GM18508 (cell line): ENCODE results near the gene TDRD7.

ENCODE experiments used
- ATAC-seq: cut with Tn5 transposase; IDR thresholded peaks from one replicate; pipeline ENCODE4 v1.9.1; 2021; ENCODE audit warnings: moderate number of reproducible peaks; ENCODE audit not compliant: insufficient read depth, unreplicated experiment

The TDRD7 gene

GRCh38 chr9:97524424-97524823, 112.5 kb downstream of the TDRD7 start:
- ATAC-seq = no peak

GRCh38 chr9:97525451-97525850, 113.6 kb downstream of the TDRD7 start:
- ATAC-seq = no peak

GRCh38 chr9:97526895-97527575, 115.1 kb downstream of the TDRD7 start:
- ATAC-seq = no peak

- ATAC-seq = no peak
These were observed 116.0 kb downstream of the TDRD7 start for GRCh38 chr9:97527626-97528528.

- no peak for ATAC-seq
These were observed 116.8 kb downstream of the TDRD7 start for GRCh38 chr9:97528529-97529230.

- ATAC-seq = peak; percentile 73
These were observed 117.6 kb downstream of the TDRD7 start for GRCh38 chr9:97529363-97530076.

- ATAC-seq = no peak
These were observed 120.0 kb downstream of the TDRD7 start for GRCh38 chr9:97531888-97532376.

- ATAC-seq = no peak
These were observed 122.3 kb downstream of the TDRD7 start for GRCh38 chr9:97534185-97534584.

- no peak for ATAC-seq
These were observed 123.2 kb downstream of the TDRD7 start for GRCh38 chr9:97534961-97535594.

- no peak for ATAC-seq
These were observed 123.9 kb downstream of the TDRD7 start for GRCh38 chr9:97535771-97536170.

GRCh38 chr9:97536480-97536879, 124.6 kb downstream of the TDRD7 start:
- ATAC-seq = no peak

- no peak for ATAC-seq
These were observed 131.7 kb downstream of the TDRD7 start for GRCh38 chr9:97543561-97543960.

GRCh38 chr9:97545486-97545885, 133.6 kb downstream of the TDRD7 start:
- ATAC-seq = no peak
